GM18526 (cell line): ENCODE results near the gene GPX5.

ENCODE experiments used
- POLR2A ChIP-seq: IDR thresholded peaks from 3 replicates; pipeline ENCODE4 v1.6.1; 2011; ENCODE audit not compliant: insufficient read length; ENCODE audit errors: extremely low read depth

The GPX5 gene

DNA sequence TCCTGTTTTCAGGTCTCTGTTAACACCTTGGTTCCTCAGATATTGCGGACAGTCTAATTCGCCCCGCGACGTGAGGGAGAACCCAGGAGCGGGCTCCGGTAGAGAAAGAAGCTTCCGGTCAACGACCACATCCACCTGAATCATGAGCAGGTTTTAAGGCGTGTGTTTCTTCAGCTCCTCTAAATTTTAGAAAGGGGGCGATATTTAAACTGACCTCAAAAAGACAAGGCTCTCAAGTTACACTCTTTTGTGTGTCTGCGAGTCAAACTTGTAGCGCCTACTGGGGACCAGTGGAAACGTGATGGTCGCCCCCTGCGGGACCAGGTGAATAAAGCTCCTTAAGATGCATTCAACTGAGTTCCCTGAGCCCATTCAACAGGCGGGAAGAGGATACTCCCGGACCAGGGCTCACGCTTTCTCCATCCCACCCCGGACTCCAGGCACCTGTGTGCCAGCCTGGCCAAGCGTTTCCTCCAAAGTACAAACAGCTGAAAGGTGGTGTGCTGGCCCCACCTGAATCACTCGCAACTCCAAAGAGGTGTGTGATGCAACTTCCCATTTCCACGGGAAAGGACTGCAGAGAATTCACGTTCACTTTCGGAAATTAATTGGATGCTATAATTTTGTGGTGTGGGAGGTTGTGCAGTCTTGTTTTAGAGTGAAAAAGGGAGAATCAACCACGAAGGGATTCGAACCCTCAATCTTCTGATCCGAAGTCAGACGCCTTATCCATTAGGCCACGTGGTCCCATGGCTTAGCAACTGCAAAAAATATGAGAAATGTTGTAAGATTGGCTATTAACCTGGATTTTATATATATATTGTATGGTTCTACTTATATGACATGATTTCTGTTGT lies 17.0 kb downstream of the GPX5 start:
- TF ChIP-seq POLR2A, result no peak

DNA sequence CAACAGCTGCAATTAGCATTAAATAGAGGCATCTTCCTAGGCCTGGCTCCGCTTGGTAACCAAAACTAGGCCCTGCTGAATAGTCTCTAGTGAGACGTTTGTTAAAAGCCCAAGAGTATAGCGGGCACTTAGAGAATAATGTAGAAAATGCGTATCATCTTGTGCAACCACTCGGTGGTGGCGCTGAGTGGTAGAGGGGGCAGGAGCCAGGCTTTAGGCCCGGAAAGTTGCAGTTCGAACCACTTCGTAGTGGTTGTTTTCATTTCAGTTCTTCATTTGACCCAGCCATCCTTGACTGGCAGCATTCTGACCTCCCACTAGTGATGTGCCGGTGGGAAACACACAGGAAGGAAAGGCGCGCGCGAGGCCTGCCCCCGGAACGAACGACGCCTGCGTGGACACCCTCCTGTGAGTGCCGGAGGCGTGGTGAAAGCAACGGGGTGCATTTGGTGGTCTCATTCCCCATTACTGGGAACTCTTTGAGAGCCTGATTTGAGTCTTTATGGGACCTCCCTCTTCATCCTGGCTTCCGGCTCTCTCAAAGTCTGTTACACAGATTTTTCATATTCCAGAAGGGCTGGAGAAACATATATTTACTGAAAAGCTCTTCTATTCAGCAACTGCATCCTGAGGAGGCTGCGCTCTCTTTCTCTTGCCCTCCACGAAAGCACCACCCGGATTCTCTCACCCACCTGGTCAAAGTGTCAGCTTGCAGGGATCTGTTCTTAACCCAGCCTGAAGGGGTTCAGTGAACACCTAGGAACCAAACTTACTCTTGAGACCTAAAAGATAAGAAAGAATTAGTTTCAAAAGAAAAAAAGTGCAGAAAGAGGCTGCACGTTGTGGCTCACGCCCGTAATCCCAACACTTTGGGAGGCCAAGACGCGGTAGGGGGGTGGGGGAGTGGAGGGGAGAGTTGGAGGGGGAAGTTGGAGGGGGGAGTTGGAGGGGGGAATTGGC lies 18.2 kb downstream of the GPX5 start:
- TF ChIP-seq POLR2A, result no peak

DNA sequence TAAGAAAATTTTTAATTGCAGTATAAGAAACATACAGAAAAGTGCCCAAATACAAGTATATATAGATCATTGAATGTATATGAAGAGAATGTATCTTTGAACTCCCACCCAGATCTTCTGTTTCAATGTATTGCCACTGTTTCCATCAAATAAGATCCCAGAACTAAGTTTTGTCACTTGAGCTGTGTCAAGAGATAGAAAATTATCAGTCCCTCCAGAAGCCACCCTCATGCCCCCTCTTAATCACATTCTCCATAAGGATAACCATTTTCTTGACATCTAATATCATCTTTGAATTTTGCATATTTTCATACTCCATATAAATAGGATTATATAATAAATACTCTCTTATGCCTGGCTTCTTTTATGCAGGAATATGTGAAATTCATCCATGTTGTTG lies 20.3 kb downstream of the GPX5 start:
- no peak for TF ChIP-seq POLR2A

DNA sequence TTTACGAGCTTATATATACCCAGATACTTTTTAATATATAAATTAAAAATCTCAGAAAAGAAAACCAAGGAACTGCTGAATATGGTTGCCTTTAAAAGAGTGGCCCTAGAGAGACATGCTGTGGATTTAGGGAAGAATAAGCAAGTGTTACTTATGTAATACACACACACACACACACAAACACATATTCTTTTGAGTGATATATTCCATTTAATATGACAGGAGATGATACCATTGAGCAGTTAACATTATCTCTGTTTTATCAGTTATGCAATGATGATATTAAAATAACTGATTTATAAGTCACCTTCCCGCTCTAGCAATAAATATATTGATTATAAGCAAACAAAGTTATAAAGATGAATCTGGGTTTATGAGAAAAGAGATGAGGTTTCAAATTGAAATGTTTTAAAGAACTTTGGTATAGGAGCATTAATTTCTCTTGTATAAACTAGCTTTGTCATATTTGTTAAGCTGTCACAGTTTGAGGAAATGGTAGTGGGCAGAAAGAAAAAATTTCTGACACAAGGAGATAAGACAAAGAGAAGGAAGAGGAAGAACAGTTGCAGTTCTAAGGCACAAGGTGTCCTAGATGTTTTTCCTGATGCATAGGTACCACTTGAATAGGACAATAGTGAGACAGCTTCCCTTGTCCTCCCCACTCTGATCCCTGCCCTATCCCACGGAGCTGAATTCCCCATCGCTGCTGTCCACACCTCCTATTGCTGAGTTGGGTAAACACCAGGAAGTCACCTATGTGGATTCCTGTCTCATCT lies 26.4 kb downstream of the GPX5 start:
- no peak for TF ChIP-seq POLR2A

DNA sequence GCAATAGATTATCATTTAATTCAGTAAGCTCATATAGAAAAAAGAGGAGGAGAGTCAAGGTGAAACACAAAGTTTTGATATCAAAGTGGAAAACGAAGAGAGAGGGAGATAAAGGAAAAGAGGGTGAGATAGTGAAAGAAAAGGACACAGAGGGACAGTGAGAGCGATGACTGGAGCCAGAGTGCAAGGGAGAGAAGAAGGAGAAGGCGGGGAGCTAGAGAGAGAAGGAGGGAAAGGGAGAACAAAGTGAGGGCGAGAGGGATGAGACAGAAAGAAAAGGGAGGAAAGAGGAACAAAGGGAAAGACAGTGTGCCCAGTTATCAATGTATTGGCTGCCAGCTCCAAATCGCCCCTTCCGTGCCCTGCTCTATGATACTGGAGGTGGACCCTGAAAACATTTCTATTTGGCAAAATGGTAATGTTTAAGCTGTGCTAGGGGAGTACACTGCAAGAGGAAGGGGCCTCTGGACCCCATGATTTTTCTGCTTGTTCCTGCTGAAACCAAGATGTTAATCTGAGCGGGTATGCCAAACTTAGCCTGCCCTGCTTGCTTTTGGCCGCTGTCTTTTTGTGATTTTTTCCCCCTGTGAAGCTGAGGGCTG lies 27.8 kb downstream of the GPX5 start:
- no peak for TF ChIP-seq POLR2A

DNA sequence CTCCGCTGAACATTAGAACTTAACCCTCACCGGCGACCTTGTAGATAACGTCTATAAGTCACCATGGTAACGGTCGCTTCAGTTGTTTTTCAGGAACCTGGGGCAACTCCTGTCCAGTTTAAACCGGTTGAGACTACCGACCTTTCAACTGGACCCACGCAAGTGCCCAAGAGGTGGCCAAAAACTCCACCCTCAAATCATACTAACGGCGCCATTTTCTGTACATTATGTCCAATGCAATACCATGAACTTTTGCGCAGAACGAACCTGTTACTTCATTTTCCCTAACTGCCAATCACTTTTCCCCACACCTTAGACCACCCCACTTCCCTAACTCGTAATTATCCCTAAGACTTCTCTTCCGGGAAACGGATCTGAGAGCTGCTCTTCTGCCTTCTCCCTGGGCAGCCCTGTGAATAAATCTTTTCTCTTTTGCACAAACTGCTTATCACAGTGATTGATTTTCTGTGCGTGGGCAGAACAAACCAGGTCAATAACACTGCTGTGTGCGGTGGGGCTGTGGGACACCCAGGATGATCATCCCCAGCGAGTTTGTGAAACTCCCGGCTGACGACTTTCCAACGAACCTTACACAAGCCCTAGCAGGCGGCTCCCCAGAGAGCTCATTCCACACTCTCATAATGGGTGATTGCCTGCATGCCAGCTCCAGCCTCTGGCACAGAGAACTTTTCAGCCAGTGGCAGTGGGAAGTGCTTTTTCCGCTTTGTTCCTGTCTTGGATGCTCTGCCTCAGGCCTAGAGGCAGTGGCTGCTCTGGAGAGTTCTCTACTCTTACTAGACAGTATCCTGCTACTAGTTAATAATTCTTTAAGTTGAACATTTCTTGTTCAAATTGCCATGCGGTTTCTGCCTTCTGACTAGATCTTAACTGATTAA lies 28.6 kb downstream of the GPX5 start:
- no peak for TF ChIP-seq POLR2A

DNA sequence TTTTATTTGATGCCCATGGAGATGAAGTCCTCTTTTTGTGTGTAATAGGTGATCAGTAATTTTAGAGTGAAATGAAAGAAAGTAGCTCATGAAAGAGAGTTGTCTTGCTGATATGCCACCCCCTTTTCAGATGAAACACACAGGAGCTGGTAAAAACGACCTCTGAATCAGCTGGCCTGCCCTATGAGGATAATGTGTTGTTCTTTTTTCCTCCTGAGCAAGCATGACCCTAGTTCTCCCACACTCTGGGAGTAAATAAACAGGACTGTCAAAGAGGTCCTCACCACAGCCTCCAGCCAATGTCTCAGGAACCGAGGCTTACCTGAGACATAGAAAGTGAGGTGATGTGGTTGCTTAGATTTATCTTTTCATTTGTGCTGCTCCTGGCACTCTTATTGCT lies 29.5 kb downstream of the GPX5 start:
- TF ChIP-seq POLR2A, result no peak

DNA sequence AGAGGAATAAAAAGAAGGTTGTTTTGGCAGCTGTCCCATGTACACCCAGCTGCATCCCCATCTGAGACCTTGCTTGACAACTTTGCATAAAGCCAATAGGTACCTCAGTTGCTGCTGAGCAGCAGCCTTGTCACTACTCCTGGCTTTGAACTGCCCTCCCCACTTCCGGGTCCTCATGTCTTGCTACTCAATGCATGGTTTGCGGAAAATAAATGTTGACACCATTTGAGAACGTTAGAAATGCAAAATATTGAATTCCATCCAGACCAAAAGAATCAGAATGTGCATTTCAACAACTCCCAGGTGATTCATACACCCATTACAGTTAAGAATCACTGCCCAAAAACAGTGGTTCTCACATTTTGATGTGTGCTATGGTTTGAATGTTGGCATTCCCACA lies 32.9 kb downstream of the GPX5 start:
- TF ChIP-seq POLR2A, result no peak

DNA sequence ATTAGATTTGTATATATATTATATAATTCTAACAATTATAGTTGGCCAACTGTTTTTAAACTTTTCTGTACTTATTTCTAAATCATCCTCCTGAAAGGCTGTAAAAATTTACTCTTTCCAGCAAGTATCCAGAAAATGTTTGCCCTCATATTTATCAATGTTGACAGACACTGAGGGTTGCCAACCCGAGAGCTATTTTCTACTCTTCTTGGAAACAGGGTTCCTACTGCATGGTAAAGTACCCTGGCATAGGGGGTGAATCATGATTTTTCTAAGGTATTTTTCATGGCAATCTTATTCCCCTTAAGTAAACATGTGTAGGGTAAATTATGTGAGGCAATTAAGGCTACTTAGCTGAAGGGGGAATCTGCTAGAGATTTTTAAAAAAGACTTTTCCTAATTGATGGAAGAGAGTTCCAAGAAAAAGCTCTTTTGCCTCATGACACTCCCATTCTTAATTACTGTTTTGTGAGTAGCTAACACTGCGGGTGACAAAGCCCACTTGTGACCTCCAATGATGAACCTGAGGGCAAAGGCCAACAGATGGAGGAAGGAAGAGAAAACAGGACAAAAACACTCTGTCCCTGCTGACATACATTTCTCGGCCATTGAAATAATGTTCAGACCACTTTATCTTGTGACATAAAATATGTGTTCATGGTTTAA lies 37.9 kb downstream of the GPX5 start:
- TF ChIP-seq POLR2A, result no peak

DNA sequence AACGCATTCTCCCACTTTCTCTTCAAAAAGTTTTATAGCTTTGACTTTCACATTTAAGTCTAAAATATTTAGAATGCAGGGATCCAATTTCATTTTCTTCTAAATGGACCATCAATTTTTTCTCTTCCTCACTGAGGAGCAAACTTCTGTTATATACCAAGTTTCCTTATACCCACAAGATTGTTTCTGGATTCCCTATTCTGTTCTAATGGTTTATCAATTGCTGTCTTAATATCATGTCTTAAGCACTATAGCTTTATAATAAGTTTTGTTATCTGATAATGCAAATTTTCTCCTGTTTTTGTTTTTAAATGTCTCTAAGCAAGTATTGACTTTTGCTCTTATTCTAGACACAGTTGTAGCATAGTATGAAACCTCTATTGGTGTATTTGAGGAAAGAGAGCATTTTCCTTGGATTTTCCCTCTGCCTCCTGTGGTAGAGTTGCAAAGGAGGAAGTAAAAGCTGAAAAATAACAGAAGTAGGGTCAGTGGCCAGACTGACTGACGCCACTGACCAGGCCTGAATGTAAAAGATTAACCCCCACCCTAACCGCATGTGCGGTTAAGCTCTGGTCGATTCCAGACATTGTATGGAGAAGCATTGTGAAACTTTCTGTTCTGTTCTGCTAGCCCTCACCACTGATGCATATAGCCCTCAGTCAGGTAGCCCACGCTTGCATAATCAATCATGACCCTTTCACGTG lies 40.3 kb downstream of the GPX5 start:
- TF ChIP-seq POLR2A, result no peak

DNA sequence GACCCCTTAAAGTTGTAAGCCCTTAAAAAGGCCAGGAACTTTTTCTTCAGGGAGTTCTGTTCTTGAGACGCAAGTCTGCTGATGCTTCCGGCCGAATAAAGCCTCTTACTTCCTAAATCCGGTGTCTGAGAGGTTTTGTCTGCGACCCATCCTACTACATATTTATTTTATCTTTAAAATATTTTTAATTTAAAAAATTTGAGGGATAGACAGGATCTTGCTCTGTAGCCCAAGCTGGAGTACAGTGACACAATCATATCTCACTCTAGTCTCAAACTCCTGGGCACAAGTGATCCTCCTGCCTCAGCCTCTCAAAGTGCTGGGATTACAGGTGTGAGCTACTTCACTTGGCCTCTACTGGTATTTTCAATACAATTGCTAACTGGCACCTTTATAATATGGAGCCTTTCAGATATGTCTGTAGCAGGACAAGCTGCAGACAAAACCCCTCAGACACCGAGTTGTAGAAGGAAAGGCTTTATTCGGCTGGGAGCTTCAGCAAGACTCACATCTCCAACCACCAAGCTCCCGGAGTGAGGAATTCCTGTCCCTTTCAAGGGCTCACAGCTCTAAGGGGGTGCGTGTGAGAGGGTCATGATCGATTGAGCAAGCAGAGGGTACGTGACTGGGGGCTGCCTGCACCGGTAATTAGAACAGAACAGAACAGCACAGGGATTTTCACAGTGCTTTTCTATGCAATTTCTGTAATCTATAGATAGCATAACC lies 41.0 kb downstream of the GPX5 start:
- TF ChIP-seq POLR2A, result no peak

DNA sequence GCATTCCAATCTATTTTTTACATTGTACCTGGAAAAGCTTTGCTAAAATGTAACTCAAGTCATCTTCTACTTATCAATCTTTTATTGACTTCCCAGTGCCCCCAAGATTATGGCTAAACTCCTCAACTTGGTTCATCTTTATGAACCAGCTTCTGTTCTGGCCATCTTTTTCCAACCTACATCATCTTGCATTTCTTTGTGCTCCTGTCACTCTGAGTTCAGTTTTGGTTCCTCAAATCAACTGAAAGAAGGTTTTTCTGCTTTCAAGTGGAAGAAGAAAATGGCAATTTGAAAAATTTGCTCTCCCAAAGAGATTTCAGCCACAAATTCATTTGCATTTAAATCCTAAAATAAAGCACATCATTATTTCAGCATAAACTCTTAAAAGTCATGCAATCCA lies 41.8 kb downstream of the GPX5 start:
- TF ChIP-seq POLR2A, result no peak
